GM12864 (cell line): ENCODE data around the gene CENPP.

Experiments used
- DNase-seq: peaks from one replicate; pipeline ENCODE4 v3.0.0-alpha.2; 2011; ENCODE audit warnings: low read depth
- H3K4me3 ChIP-seq: 2 replicates; pipeline ENCODE4 v1.5.1; 2011; ENCODE audit warnings: mild to moderate bottlenecking, low read depth, low read length, control low read depth
- CTCF ChIP-seq: IDR thresholded peaks from 2 replicates; pipeline ENCODE4 v1.5.1; 2011; ENCODE audit warnings: low read depth, mild to moderate bottlenecking, moderate library complexity, low read length, control low read depth, inconsistent platforms; ENCODE audit errors: missing control alignments

The CENPP gene

GRCh38 chr9:92657296-92658094 is 331.7 kb downstream of the CENPP start:
- H3K4me3 ChIP-seq = no peak overlapping the region
- TF ChIP-seq CTCF = no peak

GRCh38 chr9:92658176-92658575 is 332.4 kb downstream of the CENPP start:
- no peak overlapping the region for H3K4me3 ChIP-seq
- DNase-seq = no peak
- no peak for TF ChIP-seq CTCF

More at GRCh38 chr9:92657296-92658094, 331.7 kb downstream of the CENPP start:
- no peak for DNase-seq

GRCh38 chr9:92658611-92659010 is 332.9 kb downstream of the CENPP start:
- DNase-seq = no peak
- no peak for TF ChIP-seq CTCF
- H3K4me3 ChIP-seq = no peak overlapping the region

- no peak for DNase-seq
- H3K4me3 ChIP-seq = no peak overlapping the region
- no peak for TF ChIP-seq CTCF
Measured at GRCh38 chr9:92659601-92660000, 333.8 kb downstream of the CENPP start.

- H3K4me3 ChIP-seq = no peak overlapping the region
- no peak for DNase-seq
Measured at GRCh38 chr9:92660266-92660665, 334.5 kb downstream of the CENPP start.

GRCh38 chr9:92661127-92661526 is 335.4 kb downstream of the CENPP start:
- no peak overlapping the region for H3K4me3 ChIP-seq
- no peak for DNase-seq
- TF ChIP-seq CTCF = no peak

More at GRCh38 chr9:92660266-92660665, 334.5 kb downstream of the CENPP start:
- TF ChIP-seq CTCF = no peak

GRCh38 chr9:92661743-92662142 is 336.0 kb downstream of the CENPP start:
- no peak for TF ChIP-seq CTCF
- no peak for DNase-seq
- H3K4me3 ChIP-seq = no peak overlapping the region
